Stimulated activated CD8-positive, alpha-beta memory T cell treated with anti-CD3 and anti-CD28 coated beads, Interleukin-7, amount 100 ng/mL, for 24 hours (primary cell): Measurements from ENCODE around the gene EFCAB8.
"Not testable (repeated sequence)": the region's sequence is repeated elsewhere in the genome, so short reads cannot be mapped to it uniquely, and the experiment has no call there.

Source experiments
- DNase-seq: peaks from one replicate; pipeline ENCODE4 v3.0.0-alpha.2; 2020; ENCODE audit warnings: low read depth

Gene EFCAB8

GRCh38 chr20:32909896-32910571 lies 51.3 kb downstream of the EFCAB8 start:
- DNase-seq = no peak

DNA sequence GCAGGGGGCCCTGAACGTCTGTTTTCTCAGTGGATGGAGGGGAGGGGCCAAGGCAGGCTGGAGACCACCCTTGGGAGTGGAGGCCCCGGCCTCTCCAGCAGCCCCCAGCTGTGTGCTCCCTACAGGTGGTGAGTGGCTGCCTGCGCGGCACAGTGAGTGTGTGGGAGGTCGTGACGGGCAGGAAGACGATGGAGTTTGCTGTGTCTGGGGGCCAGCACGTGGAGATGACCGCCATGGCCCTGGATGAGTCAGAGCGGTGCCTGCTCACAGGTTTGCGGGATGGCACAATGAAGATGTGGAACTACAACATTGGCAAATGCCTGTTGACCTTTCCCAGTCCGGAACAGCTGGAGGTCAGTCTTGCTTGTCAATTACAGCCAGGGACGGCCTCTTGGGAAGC lies 52.6 kb downstream of the EFCAB8 start:
- DNase-seq = no peak

DNA sequence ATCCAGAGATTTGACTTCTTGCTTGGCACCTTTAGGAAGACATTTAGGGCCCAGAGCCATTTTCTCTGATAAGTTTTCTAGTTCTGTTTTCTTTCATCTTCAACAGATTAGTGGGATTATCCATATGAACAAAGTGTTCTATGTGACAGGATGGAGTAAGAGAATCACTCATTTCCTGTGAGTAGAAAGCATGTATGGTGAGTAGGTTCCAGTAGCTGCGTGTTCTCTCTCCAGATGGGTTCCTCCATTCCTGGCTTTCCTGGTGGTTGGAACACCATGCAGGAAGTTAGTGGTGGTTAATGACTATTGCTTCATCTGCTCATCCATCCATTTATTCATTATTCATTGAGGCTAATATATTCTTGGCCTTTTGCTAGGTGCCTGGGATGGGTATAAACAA lies 54.0 kb downstream of the EFCAB8 start:
- no peak for DNase-seq

DNA sequence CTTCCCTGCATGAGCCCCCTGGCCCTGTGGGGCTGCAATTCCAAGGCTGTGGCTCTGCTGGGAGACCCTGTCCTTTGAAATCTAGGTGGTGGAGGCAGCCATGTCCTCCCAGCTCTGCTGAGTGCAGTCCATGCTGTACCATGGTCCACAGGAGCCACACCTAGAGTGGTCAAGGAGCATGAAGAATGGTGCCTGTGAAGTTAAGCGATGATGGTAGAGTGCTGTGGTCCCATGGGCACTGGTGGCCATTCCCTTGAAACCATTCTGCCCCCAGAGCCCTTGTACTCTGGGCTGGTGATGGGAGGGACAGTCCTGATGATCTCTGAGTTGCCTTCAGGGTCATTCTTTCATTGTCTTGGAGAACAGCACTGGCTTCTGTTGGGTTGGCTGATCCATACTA lies 55.3 kb downstream of the EFCAB8 start:
- no peak for DNase-seq

DNA sequence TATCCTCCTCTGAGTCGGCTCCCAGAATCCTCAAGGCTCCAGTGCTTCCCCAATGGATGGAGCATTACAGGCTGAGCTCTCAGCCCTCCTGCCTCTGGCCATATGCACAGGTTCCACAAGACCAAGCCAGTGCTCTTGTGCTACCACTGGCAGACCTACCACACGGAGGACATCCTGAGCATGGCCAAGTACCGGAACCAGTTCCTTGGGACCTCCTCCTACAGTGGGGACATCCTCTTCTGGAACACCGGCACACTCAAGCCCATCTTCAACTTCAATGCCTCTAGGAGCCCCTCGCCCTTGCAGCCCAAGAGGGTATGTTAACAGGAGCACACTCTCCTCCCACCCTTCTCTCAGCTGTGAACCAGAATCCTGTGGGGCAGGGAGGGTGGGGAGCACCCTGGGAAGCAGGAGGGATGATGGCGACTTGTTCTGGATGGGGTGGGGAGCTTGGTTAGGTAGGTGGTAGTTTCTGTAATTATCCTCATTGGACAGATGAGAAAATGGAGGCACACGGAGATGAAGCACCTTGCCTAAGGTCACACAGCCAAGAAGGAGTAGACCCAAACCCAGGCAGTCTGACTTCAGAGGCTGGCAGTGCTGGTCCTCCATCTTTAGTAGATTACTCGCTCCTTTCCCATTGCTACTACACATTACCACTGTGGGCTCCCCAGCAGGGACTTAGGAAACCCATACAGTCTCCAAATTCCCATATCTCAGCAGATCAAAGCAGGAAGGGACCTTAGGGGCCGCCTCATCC lies 58.6 kb downstream of the EFCAB8 start:
- DNase-seq = no peak

DNA sequence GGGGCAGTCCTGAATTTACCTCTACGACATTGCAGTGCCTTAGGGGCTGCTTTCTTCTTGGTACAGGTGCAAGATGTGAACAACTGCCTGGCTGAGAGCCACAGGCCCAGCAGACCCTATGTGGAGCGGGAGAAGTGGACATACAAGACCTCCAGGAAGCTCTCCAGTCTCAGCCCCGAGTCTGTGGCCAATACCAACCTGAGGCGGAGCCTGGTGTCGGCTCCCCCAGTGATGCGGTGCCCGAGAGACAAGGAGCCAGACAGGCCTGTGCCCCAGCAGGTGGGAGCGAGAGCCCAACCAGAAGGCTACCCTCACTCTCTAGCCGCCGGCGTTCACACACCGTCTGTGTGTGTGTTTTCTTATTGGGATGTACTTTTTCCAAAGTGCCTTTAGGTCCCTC lies 59.6 kb downstream of the EFCAB8 start:
- no peak for DNase-seq

DNA sequence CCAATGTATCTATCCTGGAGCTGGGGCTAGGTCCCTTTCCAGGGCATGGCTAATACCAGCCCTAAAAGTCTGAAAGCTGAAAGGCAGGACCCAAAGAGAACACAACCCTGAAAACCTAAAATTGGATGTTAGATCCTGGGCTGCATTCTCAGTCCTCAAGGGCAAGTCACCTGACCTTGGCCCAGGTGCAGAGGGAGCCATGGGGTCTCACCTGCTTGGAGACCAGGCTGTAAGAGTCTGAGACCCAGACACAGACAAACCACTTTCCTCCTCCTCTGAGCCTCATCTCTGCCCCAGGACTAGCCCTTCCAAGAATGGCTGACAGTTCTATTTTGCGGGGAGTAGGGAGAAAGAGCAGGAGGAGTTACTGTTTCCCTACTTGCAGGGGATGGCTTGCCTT lies 60.0 kb downstream of the EFCAB8 start:
- DNase-seq = no peak

DNA sequence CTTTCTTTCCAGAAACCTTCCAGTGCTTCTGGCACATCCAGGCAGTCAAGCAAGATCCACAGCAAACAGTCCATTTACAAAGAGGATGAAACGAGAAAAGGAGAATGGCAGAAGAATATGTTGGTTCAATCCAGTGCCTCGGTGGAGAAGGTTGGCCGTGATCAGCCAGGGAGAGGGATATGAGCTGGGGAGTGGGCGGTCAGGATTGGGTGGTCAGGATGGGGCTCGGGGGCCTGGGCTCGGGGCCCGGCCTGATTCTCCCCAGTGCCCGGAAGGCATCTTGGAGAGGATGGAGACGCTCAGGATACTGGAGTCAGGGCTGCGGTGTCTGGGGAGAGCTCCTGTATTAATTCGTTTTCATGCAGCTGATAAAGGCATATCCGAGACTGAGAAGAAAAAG lies 61.3 kb downstream of the EFCAB8 start:
- no peak for DNase-seq

GRCh38 chr20:32920530-32921298 lies 62.0 kb downstream of the EFCAB8 start:
- DNase-seq = no peak

GRCh38 chr20:32922466-32922865 lies 63.7 kb downstream of the EFCAB8 start:
- no peak for DNase-seq

GRCh38 chr20:32924781-32925180 lies 66.1 kb downstream of the EFCAB8 start:
- DNase-seq = no peak

DNA sequence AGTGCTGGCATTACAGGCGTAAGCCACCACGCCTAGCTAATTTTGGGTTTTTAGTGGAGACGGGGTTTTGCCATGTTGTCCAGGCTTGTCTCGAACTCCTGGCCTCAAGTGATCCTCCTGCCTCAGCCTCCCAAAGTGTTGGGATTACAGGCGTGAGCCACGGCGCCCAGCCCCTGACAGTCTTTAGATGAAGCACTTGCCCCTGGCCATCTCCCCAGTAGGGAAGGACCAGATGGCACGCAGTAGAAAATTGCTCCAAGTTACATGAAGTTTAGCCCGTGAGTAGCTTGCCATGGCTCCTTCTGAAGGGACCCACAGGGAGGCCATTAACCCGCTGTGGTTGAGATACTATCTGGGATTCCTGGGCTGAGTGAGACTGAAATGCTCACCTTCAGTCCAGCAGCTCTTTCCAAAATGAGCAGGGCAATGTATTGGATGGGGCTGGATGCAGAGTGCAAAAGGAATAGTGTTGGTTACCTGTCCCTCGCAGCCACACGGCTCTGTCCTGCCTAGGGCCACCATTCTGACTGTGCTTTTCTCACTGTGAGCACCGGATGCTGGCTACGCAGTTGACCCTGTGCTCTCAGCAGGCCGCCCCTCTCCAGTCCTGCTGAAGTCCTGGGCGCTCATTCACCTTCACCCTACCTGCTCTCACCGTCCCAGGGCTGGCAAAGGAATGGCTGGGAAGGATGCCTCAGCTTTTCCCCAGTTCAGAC lies 66.9 kb downstream of the EFCAB8 start:
- no peak for DNase-seq

GRCh38 chr20:32929162-32929561 lies 70.4 kb downstream of the EFCAB8 start:
- DNase-seq = no peak

DNA sequence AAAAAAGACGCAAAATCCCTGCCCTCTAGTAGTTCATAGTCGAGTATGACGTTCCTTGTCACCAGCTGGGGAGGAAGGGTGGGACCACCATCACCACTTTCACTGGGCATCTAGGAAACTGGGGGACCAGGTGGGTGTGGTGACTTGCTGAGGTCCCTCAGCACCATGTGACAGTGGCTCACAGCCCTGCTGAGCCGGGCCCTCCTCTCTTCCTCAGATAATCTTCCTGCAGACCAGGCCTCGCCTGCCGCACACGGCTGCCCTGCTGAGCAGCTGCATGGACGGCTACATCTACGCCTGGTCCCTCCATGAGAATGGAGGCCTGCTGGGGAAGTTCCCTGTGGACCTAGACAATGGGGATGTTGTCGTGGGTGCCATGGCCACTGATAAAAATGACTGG lies 71.5 kb downstream of the EFCAB8 start:
- DNase-seq = no peak

GRCh38 chr20:32930701-32931100 lies 72.0 kb downstream of the EFCAB8 start:
- no peak for DNase-seq

DNA sequence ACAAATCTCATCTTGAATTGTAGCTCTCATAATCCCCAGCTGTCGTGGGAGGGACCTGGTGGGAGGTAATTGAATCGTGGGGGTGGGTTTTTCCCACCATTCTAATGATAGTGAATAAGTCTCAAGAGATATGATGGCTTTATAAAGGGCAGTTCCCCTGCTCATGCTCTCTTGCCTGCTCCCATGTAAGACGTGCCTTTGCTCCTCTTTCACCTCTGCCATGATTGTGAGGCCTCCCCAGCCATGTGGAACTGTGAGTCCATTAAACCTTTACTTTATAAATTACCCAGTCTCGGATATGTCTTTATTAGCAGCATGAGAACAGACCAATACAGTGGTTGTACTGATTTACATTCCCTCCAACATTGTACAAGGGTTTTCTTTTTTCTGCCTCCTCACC lies 75.9 kb downstream of the EFCAB8 start:
- no peak for DNase-seq

- no peak for DNase-seq
Observed at GRCh38 chr20:32941155-32941885, 82.6 kb downstream of the EFCAB8 start.

GRCh38 chr20:32943490-32944052 lies 84.8 kb downstream of the EFCAB8 start:
- no peak for DNase-seq

DNA sequence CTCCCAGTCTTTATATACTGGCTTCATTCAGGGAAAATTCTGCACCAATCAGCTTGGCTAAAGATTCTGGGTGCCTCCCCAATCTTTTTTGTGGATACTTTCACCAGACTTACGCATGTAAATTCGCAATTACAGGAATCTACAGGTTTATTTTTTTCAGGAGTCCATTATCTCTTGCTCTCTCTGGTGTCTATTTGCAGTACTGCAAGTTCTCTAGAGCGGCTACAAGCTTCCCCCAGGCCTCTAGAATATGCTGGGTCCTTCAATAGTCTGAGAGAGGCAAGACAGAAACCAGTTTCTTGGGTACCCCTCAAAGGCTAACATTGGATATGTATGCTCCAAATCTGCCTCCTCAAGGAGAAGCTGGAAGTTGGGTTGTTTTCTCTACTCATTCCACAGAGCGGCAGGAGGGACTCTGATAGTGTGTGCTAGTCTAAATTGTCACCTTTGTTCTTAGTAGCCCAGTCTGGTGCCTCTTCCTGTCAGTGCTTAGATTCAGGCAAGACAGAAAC lies 87.0 kb downstream of the EFCAB8 start:
- no peak for DNase-seq

- DNase-seq = no peak
Observed at GRCh38 chr20:32946629-32947028, 87.9 kb downstream of the EFCAB8 start.

GRCh38 chr20:32950539-32950938 lies 91.8 kb downstream of the EFCAB8 start:
- not testable (repeated sequence) for DNase-seq
